ENCODE measurements around the gene ITIH4.

DNA sequence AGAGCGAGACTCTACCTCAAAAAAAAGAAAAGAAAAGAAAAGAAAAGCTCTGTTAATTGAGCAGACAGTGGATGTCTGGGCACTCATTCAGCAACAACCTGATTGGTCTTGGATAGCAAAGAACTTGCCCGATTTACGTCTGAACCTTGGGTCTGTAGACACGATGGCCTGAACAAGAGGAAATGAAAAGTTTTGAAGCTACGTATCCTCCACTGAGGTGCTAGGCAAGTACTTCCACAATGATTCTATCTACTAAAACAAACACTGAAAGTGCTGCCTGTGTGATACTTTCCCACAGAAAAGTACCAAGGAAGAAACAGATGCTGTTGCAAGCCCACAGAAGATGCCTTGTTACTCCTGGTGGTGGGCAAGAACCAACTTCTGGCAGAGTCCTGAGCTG is 26.2 kb upstream of the ITIH4 start:
- TF ChIP-seq POLR2AphosphoS5 (IDR thresholded peaks at IDR 0.05; ENCODE audit: low read depth, low read length) (no peak), TAF1 (IDR thresholded peaks at IDR 0.05; ENCODE audit: borderline replicate concordance, insufficient read depth, low read length) (no peak), SIN3A (IDR thresholded peaks at IDR 0.05; ENCODE audit: borderline replicate concordance, insufficient read depth, low read length) (no peak)
- TF ChIP-seq, protein P1, sequence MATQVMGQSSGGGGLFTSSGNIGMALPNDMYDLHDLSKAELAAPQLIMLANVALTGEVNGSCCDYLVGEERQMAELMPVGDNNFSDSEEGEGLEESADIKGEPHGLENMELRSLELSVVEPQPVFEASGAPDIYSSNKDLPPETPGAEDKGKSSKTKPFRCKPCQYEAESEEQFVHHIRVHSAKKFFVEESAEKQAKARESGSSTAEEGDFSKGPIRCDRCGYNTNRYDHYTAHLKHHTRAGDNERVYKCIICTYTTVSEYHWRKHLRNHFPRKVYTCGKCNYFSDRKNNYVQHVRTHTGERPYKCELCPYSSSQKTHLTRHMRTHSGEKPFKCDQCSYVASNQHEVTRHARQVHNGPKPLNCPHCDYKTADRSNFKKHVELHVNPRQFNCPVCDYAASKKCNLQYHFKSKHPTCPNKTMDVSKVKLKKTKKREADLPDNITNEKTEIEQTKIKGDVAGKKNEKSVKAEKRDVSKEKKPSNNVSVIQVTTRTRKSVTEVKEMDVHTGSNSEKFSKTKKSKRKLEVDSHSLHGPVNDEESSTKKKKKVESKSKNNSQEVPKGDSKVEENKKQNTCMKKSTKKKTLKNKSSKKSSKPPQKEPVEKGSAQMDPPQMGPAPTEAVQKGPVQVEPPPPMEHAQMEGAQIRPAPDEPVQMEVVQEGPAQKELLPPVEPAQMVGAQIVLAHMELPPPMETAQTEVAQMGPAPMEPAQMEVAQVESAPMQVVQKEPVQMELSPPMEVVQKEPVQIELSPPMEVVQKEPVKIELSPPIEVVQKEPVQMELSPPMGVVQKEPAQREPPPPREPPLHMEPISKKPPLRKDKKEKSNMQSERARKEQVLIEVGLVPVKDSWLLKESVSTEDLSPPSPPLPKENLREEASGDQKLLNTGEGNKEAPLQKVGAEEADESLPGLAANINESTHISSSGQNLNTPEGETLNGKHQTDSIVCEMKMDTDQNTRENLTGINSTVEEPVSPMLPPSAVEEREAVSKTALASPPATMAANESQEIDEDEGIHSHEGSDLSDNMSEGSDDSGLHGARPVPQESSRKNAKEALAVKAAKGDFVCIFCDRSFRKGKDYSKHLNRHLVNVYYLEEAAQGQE (IDR thresholded peaks at IDR 0.05; ENCODE audit: insufficient read depth in 1 of 2, low read depth in 2 of 2, low read length in 2 of 2), result no peak

Measured in PFSK-1 (cell line).